GM23338 (cell line): ENCODE results near the gene GPR78.

Experiments
- CREB1 ChIP-seq: fragments of 250-450 bp; sonication (Bioruptor Pico); IDR thresholded peaks from 2 replicates; pipeline ENCODE4 v1.5.0; 2020; ENCODE audit warnings: low read depth, mild to moderate bottlenecking, moderate library complexity
- EZH2 ChIP-seq: fragments of 200-600 bp; sonication (generic); IDR thresholded peaks from one replicate; pipeline ENCODE4 v1.8.0; 2017; ENCODE audit warnings: antibody characterized with exemption, mild to moderate bottlenecking, low read depth; ENCODE audit not compliant: unreplicated experiment
- EZH2phosphoT487 ChIP-seq: fragments of 200-600 bp; sonication (generic); IDR thresholded peaks from one replicate; pipeline ENCODE4 v1.8.1; 2018; ENCODE audit warnings: antibody characterized with exemption; ENCODE audit not compliant: unreplicated experiment
- JUNB ChIP-seq: IDR thresholded peaks from one replicate; pipeline ENCODE4 v1.6.1; 2016; ENCODE audit warnings: antibody characterized with exemption; ENCODE audit not compliant: unreplicated experiment
- POLR2AphosphoS5 ChIP-seq: IDR thresholded peaks from 2 replicates; pipeline ENCODE4 v1.6.1; 2016; ENCODE audit warnings: antibody characterized with exemption, low read depth
- STAT1 ChIP-seq: IDR thresholded peaks from one replicate; pipeline ENCODE4 v1.6.1; 2016; ENCODE audit warnings: antibody characterized with exemption; ENCODE audit not compliant: unreplicated experiment
- ZNF114 ChIP-seq: fragments of 250-450 bp; sonication (Bioruptor Pico); IDR thresholded peaks from 2 replicates; pipeline ENCODE4 v1.5.0; 2020; ENCODE audit warnings: mild to moderate bottlenecking, moderate library complexity
- ZNF331 ChIP-seq: fragments of 250-450 bp; sonication (Bioruptor Pico); IDR thresholded peaks from 2 replicates; pipeline ENCODE4 v1.5.0; 2020; ENCODE audit warnings: low read depth, mild to moderate bottlenecking, moderate library complexity
- TF ChIP-seq, protein P1 (sequence below), 2 experiments: fragments of 200-600 bp in 1 of 2; sonication (generic) in 1 of 2; conservative IDR thresholded peaks; 2 replicates each; pipeline versions ENCODE4 v1.5.1 to v1.6.1; 2016 to 2017; ENCODE audit warnings: antibody characterized with exemption in 2 of 2, low read depth in 2 of 2, mild to moderate bottlenecking in 2 of 2, moderate library complexity in 1 of 2
- TF ChIP-seq, protein P2 (sequence below): IDR thresholded peaks from one replicate; pipeline ENCODE4 v1.6.1; 2018; ENCODE audit warnings: antibody characterized with exemption; ENCODE audit not compliant: unreplicated experiment
- TF ChIP-seq, protein P3 (sequence below): IDR thresholded peaks from 2 replicates; pipeline ENCODE4 v1.6.1; 2016; ENCODE audit warnings: antibody characterized with exemption
- TF ChIP-seq, protein P4 (sequence below): fragments of 250-450 bp; sonication (Bioruptor Pico); IDR thresholded peaks from 2 replicates; pipeline ENCODE4 v1.5.0; 2020; ENCODE audit warnings: mild to moderate bottlenecking, moderate library complexity

DNA sequence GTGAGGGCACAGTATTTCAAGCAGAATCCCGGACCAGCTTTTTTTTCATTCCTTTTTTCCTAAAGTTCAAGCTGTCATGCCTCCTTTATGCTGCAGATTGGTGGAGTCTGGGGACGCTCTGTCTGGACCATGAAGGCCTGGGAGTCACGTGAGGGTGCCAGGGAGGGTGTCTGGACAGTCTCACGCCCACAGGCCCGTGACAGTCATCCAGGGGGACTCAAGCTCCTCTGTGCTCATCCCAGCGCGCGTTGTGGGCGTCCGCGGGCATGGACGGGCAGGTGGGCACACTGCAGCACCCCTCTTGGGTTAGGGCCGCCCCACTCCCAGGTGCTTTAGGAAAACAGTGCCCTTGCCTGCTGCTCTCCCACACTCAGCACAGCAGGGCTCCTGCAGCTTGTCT lies 17.1 kb downstream of the GPR78 start:
- TF ChIP-seq, protein P1, sequence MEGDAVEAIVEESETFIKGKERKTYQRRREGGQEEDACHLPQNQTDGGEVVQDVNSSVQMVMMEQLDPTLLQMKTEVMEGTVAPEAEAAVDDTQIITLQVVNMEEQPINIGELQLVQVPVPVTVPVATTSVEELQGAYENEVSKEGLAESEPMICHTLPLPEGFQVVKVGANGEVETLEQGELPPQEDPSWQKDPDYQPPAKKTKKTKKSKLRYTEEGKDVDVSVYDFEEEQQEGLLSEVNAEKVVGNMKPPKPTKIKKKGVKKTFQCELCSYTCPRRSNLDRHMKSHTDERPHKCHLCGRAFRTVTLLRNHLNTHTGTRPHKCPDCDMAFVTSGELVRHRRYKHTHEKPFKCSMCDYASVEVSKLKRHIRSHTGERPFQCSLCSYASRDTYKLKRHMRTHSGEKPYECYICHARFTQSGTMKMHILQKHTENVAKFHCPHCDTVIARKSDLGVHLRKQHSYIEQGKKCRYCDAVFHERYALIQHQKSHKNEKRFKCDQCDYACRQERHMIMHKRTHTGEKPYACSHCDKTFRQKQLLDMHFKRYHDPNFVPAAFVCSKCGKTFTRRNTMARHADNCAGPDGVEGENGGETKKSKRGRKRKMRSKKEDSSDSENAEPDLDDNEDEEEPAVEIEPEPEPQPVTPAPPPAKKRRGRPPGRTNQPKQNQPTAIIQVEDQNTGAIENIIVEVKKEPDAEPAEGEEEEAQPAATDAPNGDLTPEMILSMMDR (conservative IDR thresholded peaks at IDR 0.05; ENCODE audit: low read depth in 2 of 2), result no peak
- TF ChIP-seq EZH2 (no peak), EZH2phosphoT487 (no peak), POLR2AphosphoS5 (no peak), CREB1 (CRISPR knock-in tag) (no peak), ZNF114 (CRISPR knock-in tag) (no peak), ZNF331 (no peak), JUNB (no peak), STAT1 (no peak)
- TF ChIP-seq, protein P2, sequence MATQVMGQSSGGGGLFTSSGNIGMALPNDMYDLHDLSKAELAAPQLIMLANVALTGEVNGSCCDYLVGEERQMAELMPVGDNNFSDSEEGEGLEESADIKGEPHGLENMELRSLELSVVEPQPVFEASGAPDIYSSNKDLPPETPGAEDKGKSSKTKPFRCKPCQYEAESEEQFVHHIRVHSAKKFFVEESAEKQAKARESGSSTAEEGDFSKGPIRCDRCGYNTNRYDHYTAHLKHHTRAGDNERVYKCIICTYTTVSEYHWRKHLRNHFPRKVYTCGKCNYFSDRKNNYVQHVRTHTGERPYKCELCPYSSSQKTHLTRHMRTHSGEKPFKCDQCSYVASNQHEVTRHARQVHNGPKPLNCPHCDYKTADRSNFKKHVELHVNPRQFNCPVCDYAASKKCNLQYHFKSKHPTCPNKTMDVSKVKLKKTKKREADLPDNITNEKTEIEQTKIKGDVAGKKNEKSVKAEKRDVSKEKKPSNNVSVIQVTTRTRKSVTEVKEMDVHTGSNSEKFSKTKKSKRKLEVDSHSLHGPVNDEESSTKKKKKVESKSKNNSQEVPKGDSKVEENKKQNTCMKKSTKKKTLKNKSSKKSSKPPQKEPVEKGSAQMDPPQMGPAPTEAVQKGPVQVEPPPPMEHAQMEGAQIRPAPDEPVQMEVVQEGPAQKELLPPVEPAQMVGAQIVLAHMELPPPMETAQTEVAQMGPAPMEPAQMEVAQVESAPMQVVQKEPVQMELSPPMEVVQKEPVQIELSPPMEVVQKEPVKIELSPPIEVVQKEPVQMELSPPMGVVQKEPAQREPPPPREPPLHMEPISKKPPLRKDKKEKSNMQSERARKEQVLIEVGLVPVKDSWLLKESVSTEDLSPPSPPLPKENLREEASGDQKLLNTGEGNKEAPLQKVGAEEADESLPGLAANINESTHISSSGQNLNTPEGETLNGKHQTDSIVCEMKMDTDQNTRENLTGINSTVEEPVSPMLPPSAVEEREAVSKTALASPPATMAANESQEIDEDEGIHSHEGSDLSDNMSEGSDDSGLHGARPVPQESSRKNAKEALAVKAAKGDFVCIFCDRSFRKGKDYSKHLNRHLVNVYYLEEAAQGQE, result no peak
- TF ChIP-seq, protein P3, sequence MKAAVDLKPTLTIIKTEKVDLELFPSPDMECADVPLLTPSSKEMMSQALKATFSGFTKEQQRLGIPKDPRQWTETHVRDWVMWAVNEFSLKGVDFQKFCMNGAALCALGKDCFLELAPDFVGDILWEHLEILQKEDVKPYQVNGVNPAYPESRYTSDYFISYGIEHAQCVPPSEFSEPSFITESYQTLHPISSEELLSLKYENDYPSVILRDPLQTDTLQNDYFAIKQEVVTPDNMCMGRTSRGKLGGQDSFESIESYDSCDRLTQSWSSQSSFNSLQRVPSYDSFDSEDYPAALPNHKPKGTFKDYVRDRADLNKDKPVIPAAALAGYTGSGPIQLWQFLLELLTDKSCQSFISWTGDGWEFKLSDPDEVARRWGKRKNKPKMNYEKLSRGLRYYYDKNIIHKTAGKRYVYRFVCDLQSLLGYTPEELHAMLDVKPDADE, result no peak
- TF ChIP-seq, protein P4, sequence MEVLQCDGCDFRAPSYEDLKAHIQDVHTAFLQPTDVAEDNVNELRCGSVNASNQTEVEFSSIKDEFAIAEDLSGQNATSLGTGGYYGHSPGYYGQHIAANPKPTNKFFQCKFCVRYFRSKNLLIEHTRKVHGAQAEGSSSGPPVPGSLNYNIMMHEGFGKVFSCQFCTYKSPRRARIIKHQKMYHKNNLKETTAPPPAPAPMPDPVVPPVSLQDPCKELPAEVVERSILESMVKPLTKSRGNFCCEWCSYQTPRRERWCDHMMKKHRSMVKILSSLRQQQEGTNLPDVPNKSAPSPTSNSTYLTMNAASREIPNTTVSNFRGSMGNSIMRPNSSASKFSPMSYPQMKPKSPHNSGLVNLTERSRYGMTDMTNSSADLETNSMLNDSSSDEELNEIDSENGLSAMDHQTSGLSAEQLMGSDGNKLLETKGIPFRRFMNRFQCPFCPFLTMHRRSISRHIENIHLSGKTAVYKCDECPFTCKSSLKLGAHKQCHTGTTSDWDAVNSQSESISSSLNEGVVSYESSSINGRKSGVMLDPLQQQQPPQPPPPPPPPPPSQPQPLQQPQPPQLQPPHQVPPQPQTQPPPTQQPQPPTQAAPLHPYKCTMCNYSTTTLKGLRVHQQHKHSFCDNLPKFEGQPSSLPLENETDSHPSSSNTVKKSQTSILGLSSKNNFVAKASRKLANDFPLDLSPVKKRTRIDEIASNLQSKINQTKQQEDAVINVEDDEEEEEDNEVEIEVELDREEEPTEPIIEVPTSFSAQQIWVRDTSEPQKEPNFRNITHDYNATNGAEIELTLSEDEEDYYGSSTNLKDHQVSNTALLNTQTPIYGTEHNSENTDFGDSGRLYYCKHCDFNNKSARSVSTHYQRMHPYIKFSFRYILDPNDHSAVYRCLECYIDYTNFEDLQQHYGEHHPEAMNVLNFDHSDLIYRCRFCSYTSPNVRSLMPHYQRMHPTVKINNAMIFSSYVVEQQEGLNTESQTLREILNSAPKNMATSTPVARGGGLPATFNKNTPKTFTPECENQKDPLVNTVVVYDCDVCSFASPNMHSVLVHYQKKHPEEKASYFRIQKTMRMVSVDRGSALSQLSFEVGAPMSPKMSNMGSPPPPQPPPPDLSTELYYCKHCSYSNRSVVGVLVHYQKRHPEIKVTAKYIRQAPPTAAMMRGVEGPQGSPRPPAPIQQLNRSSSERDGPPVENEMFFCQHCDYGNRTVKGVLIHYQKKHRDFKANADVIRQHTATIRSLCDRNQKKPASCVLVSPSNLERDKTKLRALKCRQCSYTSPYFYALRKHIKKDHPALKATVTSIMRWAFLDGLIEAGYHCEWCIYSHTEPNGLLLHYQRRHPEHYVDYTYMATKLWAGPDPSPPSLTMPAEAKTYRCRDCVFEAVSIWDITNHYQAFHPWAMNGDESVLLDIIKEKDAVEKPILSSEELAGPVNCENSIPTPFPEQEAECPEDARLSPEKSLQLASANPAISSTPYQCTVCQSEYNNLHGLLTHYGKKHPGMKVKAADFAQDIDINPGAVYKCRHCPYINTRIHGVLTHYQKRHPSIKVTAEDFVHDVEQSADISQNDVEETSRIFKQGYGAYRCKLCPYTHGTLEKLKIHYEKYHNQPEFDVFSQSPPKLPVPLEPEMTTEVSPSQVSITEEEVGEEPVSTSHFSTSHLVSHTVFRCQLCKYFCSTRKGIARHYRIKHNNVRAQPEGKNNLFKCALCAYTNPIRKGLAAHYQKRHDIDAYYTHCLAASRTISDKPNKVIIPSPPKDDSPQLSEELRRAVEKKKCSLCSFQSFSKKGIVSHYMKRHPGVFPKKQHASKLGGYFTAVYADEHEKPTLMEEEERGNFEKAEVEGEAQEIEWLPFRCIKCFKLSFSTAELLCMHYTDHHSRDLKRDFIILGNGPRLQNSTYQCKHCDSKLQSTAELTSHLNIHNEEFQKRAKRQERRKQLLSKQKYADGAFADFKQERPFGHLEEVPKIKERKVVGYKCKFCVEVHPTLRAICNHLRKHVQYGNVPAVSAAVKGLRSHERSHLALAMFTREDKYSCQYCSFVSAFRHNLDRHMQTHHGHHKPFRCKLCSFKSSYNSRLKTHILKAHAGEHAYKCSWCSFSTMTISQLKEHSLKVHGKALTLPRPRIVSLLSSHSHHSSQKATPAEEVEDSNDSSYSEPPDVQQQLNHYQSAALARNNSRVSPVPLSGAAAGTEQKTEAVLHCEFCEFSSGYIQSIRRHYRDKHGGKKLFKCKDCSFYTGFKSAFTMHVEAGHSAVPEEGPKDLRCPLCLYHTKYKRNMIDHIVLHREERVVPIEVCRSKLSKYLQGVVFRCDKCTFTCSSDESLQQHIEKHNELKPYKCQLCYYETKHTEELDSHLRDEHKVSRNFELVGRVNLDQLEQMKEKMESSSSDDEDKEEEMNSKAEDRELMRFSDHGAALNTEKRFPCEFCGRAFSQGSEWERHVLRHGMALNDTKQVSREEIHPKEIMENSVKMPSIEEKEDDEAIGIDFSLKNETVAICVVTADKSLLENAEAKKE (CRISPR knock-in tag), result no peak
